ENCODE data around the gene DOCK9.

- TF ChIP-seq EZH2 (IDR thresholded peaks at IDR 0.05; ENCODE audit: low read length), result no peak
- no peak for TF ChIP-seq CTCF (optimal IDR thresholded peaks at IDR 0.05 in 1 of 3, IDR thresholded peaks at IDR 0.05 in 1 of 3, conservative IDR thresholded peaks at IDR 0.05 in 1 of 3; ENCODE audit: extremely low read depth in 1 of 3, insufficient read depth in 2 of 3, low read length in 3 of 3)
Measured at GRCh38 chr13:98749501-98749900, 228.4 kb downstream of the DOCK9 start.

All from keratinocyte (primary cell).